Measurements from ENCODE around the gene MYLIP.

Gene MYLIP

GRCh38 chr6:16128759-16129622 lies at the start of gene MYLIP (continued):
- no peak for TF ChIP-seq ZNF530 (tag by site-specific recombination; IDR thresholded peaks at IDR 0.05; ENCODE audit: low read depth)
- 0 out of 2 replicates have a peak, but pooled peaks have one; percentile 7 for TF ChIP-seq OSR2 (tag by site-specific recombination; IDR thresholded peaks at IDR 0.05)
- TF ChIP-seq ZNF670 (tag by site-specific recombination; IDR thresholded peaks at IDR 0.05; ENCODE audit: low read depth), result no peak
- peak; percentile 93 for TF ChIP-seq SP2 (tag by site-specific recombination; IDR thresholded peaks at IDR 0.05)
- TF ChIP-seq ELK4 (IDR thresholded peaks at IDR 0.05; ENCODE audit: borderline replicate concordance, low read depth, low read length), result no peak
- TF ChIP-seq ZIC2 (tag by site-specific recombination; IDR thresholded peaks at IDR 0.05), result peak; percentile 62; the same call in 1 of the 2 replicates
- no peak for TF ChIP-seq ZNF366 (tag by site-specific recombination; conservative IDR thresholded peaks at IDR 0.05)
- TF ChIP-seq ZBTB20 (tag by site-specific recombination; IDR thresholded peaks at IDR 0.05), result peak; percentile 70; the same call in 1 of the 2 replicates
- TF ChIP-seq ZNF155 (tag by site-specific recombination; IDR thresholded peaks at IDR 0.05), result no peak
- no peak for TF ChIP-seq ZNF426 (tag by site-specific recombination; IDR thresholded peaks at IDR 0.05)
- TF ChIP-seq ZNF302 (tag by site-specific recombination; IDR thresholded peaks at IDR 0.05; ENCODE audit: low read depth), result no peak
- TF ChIP-seq KLF9 (tag by site-specific recombination; IDR thresholded peaks at IDR 0.05; ENCODE audit: low read depth), result peak; percentile 94
- TF ChIP-seq SCRT2 (tag by site-specific recombination; IDR thresholded peaks at IDR 0.05), result 0 out of 2 replicates have a peak, but pooled peaks have one; percentile 13
- no peak for TF ChIP-seq ZNF677 (tag by site-specific recombination; IDR thresholded peaks at IDR 0.05)
- no peak for TF ChIP-seq ZNF514 (tag by site-specific recombination; IDR thresholded peaks at IDR 0.05)
- TF ChIP-seq ZNF549 (tag by site-specific recombination; IDR thresholded peaks at IDR 0.05), result no peak
- peak; percentile 76 for TF ChIP-seq ZNF335 (tag by site-specific recombination; conservative IDR thresholded peaks at IDR 0.05)
- TF ChIP-seq ZNF580 (tag by site-specific recombination; IDR thresholded peaks at IDR 0.05), result peak; percentile 71; the same call in 1 of the 2 replicates
- TF ChIP-seq ZNF341 (tag by site-specific recombination; IDR thresholded peaks at IDR 0.05; ENCODE audit: low read depth), result peak; percentile 96
- peak; percentile 43; the same call in 1 of the 2 replicates for TF ChIP-seq ZNF600 (tag by site-specific recombination; IDR thresholded peaks at IDR 0.05)
- peak; percentile 90 for TF ChIP-seq PATZ1 (tag by site-specific recombination; IDR thresholded peaks at IDR 0.05)
- no peak for TF ChIP-seq PRDM1 (tag by site-specific recombination; IDR thresholded peaks at IDR 0.05)
- TF ChIP-seq ZNF362 (tag by site-specific recombination; IDR thresholded peaks at IDR 0.05), result no peak
- peak; percentile 75 for TF ChIP-seq PBX3 (CRISPR knock-in tag; IDR thresholded peaks at IDR 0.05)
- no peak for TF ChIP-seq HOXA7 (CRISPR knock-in tag; IDR thresholded peaks at IDR 0.05; ENCODE audit: borderline replicate concordance)
- TF ChIP-seq ZNF280D (tag by site-specific recombination; IDR thresholded peaks at IDR 0.05), result 0 out of 2 replicates have a peak, but pooled peaks have one; percentile 22
- TF ChIP-seq SETDB1 (IDR thresholded peaks at IDR 0.05; ENCODE audit: insufficient read length, low read length), result no peak
- peak; percentile 71; the same call in 1 of the 2 replicates for TF ChIP-seq ZNF2 (tag by site-specific recombination; IDR thresholded peaks at IDR 0.05)
- no peak for TF ChIP-seq ZFP3 (tag by site-specific recombination; IDR thresholded peaks at IDR 0.05; ENCODE audit: low read depth)
- TF ChIP-seq ZNF433 (tag by site-specific recombination; IDR thresholded peaks at IDR 0.05; ENCODE audit: low read depth), result no peak
- TF ChIP-seq ZNF548 (tag by site-specific recombination; IDR thresholded peaks at IDR 0.05), result no peak
